HG02938 (cell line): ENCODE results near the gene TAOK2.

Source experiments
- ATAC-seq: cut with Tn5 transposase; IDR thresholded peaks from one replicate; pipeline ENCODE4 v1.9.1; 2021; ENCODE audit warnings: mild to moderate bottlenecking, moderate library complexity; ENCODE audit not compliant: unreplicated experiment

TAOK2 gene

DNA sequence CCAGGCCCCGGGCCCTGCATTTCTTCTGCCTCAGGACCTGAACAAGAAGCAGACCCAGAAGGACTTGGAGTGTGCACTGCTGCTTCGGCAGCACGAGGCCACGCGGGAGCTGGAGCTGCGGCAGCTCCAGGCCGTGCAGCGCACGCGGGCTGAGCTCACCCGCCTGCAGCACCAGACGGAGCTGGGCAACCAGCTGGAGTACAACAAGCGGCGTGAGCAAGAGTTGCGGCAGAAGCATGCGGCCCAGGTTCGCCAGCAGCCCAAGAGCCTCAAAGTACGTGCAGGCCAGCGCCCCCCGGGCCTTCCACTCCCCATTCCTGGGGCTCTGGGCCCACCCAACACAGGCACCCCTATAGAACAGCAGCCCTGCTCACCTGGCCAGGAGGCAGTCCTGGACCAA, 12.6 kb downstream of the TAOK2 start:
- no peak for ATAC-seq

DNA sequence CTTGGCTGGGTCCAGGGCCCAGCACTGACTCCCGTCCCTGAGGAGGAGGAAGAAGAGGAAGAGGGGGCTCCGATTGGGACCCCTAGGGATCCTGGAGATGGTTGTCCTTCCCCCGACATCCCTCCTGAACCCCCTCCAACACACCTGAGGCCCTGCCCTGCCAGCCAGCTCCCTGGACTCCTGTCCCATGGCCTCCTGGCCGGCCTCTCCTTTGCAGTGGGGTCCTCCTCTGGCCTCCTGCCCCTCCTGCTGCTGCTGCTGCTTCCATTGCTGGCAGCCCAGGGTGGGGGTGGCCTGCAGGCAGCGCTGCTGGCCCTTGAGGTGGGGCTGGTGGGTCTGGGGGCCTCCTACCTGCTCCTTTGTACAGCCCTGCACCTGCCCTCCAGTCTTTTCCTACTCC, 13.3 kb downstream of the TAOK2 start:
- ATAC-seq, result no peak

DNA sequence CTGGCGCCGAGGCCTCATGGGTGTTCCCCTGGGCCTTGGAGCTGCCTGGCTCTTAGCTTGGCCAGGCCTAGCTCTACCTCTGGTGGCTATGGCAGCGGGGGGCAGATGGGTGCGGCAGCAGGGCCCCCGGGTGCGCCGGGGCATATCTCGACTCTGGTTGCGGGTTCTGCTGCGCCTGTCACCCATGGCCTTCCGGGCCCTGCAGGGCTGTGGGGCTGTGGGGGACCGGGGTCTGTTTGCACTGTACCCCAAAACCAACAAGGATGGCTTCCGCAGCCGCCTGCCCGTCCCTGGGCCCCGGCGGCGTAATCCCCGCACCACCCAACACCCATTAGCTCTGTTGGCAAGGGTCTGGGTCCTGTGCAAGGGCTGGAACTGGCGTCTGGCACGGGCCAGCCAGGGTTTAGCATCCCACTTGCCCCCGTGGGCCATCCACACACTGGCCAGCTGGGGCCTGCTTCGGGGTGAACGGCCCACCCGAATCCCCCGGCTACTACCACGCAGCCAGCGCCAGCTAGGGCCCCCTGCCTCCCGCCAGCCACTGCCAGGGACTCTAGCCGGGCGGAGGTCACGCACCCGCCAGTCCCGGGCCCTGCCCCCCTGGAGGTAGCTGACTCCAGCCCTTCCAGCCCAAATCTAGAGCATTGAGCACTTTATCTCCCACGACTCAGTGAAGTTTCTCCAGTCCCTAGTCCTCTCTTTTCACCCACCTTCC, 13.9 kb downstream of the TAOK2 start:
- ATAC-seq, result no peak

DNA sequence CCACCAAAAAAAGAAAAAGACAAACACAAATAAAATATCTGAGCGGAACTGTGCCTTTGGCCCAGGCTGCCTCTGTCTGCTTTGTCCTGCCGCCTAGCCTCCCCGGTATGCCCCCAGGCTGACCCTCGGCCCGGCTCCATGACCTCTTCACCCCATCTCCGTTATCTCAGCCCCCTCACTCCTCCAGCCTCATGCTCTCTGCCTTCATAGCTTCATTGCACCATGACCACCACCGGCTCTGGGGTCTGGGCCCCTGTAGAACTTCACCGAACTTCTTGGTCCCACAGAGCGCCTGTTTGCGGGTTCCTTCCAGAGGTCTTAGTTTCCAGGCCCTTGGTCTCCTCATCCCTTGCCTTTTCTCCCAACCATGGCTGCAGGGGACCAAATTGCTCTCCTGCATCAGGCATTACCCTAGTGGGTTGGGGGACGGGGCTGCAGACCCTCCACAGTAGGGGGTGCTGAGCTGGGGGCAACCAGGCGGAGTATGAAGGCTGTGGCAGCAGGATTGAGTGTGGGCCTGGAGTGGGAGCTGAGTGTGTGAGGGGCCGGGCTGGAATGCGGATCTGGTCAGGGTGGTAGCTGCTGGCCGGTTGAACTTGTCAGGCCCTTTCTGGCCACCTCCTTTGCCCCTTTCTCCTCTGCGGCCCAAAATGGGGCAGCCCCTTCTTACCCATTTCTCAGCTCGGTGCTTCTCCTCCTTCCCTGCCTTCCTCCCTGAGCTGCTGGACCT, 14.8 kb downstream of the TAOK2 start:
- no peak for ATAC-seq

DNA sequence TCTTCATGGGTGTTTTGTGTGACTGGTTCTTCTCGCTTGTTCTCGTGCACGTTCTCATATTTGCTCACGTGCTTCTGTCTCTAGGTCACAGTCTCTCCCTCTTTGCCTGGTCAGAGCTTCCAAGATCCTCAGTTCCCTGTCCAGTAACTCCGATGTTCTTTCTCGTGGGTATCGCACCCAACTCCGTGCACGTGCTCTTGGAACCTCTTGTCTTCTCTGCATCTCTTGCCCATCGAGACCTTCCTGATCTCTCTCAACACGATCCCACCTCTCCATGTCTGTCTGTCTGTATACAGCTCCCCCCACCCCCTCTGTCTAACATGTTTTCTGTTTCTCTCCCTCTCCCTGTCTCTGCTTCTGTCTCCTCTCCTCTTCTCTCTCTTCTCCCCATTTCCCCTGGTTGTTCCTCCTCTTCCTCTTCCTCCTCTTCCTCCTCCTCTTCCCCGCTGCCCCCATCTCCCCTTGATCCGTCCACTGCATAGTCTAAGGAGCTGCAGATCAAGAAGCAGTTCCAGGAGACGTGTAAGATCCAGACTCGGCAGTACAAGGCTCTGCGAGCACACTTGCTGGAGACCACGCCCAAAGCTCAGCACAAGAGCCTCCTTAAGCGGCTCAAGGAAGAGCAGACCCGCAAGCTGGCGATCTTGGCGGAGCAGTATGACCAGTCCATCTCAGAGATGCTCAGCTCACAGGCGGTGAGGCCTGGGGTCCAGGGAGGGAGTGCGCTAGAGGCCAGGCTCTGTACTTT, 15.6 kb downstream of the TAOK2 start:
- ATAC-seq, result no peak

DNA sequence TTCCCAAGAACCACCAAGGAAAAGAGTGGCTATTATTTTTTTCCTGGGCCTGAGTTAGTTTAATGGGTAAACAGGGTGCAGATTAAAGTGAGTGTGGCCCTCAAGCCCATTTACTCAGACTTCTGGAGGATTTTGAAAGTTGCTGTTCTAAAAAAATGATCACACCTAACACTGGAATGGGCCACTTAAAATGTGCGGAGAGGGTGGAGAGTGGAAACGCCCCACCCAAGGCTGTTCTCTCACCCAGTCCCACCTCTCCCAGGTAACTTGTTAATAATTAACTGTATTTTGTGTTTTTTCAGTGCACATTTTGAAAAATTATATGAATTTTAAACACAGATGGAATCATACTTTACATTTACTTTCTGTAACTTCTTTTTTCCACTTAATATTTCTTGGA, 16.4 kb downstream of the TAOK2 start:
- no peak for ATAC-seq

DNA sequence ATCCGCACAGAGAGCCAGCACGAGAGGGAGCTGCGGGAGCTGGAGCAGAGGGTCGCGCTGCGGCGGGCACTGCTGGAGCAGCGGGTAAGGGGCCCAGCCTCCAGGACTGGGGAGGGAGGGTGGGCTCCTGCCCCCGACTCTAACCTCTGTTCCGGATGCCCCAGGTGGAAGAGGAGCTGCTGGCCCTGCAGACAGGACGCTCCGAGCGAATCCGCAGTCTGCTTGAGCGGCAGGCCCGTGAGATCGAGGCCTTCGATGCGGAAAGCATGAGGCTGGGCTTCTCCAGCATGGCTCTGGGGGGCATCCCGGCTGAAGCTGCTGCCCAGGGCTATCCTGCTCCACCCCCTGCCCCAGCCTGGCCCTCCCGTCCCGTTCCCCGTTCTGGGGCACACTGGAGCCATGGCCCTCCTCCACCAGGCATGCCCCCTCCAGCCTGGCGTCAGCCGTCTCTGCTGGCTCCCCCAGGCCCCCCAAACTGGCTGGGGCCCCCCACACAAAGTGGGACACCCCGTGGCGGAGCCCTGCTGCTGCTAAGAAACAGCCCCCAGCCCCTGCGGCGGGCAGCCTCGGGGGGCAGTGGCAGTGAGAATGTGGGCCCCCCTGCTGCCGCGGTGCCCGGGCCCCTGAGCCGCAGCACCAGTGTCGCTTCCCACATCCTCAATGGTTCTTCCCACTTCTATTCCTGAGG, 17.4 kb downstream of the TAOK2 start:
- no peak for ATAC-seq

DNA sequence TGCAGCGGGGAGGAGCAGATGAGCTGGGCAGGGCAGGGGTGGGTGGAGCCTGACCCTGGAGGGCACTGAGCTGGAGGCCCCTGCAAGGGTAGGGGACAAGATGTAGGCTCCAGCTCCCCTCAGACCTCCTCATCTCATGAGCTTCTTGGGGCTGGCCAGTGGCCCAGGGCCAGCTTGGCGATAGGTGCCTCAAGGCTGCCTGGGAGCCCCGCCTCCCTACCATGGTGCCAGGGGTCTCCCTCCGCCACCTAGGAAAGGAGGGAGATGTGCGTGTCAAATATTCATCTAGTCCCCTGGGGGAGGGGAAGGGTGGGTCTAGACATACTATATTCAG, 17.9 kb downstream of the TAOK2 start:
- no peak for ATAC-seq

DNA sequence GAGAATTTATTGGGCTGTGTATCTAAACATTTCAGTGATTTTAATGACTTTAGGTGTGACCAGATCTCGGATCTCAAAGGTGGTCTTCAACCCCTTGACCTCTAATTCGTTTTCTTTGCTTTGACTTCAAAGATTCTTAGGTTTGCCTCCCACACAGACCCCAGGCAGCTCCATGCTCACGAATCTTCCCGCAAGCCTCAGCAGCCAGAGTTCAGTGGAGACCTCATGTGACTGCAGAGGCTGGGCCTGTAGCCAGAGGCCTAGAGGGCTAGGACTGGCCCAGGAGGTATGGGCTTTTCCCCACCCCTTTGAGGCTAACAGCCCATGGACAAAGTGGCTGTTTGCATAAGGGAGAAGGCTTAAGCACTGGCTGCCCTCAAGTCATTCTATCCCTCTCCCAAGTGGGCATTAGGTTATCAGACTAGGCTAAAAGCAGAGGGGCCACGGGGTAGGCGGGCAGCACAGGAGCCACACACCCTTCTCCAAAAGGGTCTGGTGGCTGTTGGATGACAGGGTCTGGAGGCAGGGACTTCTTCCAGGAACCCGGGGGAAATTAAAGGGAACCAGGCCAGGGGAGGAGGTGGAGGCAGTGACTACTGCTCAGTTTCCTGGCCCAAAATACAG, 18.8 kb downstream of the TAOK2 start:
- ATAC-seq, result no peak

DNA sequence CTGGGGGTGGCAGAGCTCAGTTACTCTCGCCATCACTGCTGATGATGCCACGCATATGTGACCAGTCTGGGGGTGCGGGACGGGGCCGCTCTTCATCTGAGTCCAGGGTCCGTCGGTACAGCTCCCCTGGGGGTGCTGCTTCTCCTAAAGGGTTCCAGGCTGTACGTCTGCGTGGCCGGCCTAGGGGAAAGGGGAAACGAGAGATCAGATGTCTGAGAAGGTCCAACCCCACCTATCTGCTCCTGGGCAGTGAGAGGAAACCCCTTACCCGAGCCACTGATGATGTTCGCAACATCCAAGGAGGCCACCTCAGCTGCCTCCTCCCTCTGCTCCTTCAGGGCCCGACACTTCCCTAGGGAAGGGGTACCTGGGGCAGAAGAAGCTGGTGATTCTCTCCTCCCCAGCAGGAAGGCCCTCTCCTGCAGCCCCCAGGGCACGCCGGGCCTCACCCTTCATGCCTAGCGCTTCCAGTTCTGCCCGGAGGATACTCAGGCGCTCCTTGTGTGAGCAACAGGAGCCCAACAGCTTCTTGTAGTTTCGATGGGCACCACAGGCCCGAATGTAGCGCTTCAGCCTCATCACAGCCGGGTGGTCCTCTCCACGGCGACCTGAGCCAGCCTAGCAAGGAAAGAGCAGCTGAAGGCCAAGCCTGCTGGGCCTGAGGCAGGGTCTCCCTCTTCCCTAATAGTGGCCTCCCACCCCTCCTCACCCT, 19.7 kb downstream of the TAOK2 start:
- no peak for ATAC-seq

DNA sequence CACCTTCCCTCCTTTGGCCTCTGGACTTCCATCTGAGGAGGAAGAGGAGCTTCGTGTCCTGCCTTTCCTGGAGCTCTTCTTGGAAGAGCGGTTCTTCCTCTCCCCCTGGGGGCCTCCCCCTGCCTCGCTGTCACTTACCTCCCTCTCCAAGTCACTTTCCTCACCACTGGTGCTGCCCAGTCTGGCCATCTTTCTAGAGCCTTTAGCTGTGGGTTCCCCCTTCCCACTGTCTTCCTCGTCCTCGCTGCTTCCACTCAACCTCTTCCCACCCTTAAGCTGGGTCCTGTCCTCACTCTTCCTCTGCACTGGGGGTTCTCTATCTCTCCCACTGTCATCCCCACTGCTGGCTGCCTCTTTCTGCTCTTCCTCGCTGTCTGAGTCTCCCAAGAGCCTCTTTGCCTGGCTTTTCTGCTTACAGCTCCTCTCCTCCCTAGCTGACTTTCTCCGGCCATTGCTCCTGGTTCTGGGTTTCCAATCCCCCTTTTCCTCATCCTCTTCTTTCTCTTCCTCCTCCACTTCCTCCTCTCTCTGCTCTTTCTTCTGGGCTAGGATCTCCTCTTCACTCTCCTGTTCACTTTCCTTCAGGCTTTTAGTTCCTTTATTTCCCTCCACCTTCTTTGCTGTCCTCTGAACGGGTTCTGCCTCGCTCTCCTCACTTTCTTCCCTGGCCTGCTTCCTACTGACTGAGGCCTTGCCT, 20.4 kb downstream of the TAOK2 start:
- ATAC-seq, result no peak

DNA sequence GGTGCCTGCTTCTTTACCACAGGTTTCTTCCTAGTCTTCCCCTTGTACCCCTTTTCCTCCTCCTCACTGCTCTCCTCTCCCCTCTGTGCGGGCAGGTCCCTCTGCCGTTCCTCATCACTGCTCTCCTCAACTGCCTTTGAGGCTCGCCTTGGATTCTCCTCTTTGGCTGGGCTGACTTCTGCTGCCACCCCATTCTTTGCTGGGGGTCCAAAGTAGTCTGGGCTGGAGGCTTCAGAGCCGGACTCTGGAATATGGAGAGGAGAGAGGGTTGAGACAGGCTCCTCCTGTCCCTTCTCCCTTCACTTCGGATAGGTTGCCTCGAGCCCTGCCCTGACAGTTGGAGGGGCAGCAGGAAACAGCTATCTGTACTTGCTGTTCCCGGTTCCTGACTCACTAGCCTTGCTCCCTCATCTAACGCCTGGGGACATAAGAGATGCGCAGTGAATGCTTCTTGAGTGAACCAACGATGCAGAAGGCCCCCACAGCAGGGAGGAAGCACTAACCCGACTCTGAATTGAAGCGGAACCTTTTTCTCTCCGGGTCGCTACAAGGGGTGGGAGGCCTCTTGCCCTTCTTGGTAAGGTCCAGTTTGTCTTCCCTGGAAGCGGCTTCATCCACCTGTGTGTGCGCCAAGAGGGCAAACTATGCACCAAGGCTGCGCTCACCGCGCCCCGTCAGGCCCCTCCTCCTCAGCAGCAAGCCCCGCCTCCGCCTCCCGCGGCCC, 21.1 kb downstream of the TAOK2 start:
- ATAC-seq, result no peak

DNA sequence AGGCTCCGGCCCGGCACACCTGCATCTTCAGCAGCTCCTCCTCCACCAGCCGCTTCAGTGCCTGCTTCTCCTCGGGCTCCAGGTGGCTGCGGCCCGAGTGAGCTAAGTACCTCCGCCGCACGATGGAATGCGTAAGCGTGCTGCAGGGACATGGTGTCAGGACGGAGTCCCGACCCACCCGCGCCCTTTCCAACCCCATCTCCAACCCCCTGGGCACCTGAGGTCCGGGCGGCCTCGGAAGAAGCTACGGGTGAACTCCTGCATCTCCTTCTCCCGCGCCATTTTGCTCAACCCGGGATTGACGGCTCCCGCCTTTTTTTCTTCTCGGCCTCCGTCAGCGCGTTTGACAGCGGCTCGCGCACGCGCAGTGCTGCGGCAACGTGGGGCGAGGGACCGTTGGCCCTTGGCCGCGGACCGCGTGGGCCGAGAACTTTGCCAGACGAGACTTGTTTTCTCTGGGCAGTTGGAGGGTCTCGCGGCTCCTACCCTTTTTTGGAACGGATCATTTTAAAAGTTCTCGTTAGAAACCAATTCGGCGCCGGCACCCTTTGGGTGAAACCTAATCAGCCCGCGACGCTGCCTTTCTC, 21.7 kb downstream of the TAOK2 start, which contains the start of gene HIRIP3:
Gene HIRIP3, minus strand, starts transcription at position 294 of the 587 bp plus-strand sequence. Its CDS starts 12 bp downstream, at position 282.
- ATAC-seq, result peak; percentile 43

DNA sequence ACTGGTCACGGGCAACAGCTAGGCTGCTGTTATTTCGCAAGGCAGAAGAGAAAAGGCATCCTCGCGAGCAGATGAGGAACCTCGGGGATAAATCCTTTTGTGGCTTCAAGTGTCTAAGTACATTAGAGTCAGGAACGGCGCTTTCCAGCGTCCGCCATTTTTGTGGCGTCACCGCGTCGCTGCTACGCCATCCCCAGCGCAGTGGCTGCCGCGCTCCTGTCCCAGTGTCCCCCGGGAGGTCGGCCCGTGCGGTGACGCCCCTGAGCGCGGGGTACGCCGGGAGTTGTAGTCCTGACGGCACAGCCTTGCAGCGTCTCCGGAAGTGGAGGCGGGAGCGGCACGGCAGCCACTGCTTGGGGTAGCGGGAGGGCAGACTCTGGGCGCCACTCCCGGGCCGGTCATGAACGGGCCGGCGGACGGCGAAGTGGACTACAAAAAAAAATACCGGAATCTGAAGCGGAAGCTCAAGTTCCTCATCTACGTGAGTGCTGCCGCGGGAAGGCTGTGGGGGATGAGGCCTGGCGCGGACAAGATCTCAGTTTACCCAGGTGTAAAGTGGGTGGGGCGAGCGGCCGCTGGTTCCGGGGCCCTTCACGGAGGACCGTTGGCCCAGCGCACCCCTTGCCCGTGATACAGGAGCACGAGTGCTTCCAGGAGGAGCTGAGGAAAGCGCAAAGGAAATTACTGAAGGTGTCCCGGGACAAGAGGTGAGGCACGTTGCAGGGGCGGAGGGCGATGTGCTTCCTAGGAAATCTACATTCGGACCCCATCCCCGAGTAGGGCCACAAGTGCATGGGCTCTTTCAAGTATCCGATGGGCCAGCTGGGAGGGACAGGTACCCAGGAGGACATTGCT, 22.5 kb downstream of the TAOK2 start, which contains the start of gene INO80E:
Gene INO80E, plus strand, starts transcription at position 331 of the 855 bp plus-strand sequence. Its CDS starts 70 bp downstream, at position 401.
- peak; percentile 88 for ATAC-seq

DNA sequence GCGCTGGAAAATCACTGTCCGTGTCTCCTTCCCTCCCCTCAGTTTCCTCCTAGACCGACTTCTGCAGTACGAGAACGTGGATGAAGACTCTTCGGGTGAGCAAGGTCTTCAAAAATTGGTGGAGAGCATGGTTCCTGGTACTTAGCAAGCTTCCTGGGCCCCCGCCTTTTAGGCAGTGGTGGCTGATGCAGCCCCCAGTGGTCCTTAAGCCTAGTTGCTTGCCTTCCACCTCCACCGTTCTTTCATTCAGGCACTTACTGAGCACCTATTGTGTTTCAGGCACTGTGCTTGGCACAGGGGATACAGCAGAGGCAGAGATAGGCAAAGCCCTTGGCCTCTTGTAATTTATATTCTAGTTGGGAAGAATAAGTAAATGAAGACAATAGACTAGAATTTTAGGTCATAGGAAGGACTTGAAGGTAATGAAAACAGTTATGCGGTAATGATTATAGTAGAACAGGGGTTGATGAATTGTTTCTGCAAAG, 23.1 kb downstream of the TAOK2 start:
- ATAC-seq, result no peak

DNA sequence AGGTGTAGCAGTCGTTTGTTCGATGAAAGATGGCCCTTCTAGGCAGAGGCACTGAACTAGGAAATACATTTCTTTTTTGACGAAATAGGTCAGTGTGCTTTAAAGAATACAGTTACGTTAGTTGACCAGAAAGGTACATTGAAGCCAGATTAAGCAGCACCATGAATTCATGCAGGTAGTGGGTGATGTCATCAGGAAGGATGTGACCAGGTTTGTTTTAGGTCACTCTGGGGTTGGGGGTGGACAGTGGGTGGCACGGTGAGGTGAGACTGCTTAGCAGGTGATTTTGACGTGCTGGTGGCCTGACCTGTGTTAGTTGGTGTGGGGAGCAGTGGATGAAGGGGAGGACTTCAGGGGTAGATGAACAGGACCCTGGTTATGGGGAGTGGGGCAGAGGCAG, 25.9 kb downstream of the TAOK2 start:
- no peak for ATAC-seq
